ENCODE measurements around the gene FAM53C.
"Not testable (repeated sequence)": the region's sequence is repeated elsewhere in the genome, so short reads cannot be mapped to it uniquely, and the experiment has no call there.

The FAM53C gene

DNA sequence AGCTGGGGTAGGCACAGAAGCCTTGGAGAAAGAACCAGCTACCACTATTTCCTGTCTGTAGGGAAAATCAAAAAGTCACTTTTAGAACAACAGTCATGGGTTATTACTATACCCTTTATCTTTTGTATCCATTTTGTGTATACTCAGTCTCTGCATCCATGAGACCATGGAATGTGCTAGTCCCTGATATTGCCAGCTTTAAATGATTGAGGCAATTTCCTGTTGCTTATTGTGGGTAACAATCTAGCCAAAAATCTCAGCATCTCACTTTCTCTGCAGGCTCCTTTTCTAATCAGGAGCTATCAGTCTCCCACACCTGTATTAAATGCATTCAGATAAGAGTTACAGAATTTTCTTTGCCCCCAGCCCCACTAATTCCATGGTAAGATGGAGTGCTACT, 13.5 kb downstream of the FAM53C start:
- no peak for DNase-seq

DNA sequence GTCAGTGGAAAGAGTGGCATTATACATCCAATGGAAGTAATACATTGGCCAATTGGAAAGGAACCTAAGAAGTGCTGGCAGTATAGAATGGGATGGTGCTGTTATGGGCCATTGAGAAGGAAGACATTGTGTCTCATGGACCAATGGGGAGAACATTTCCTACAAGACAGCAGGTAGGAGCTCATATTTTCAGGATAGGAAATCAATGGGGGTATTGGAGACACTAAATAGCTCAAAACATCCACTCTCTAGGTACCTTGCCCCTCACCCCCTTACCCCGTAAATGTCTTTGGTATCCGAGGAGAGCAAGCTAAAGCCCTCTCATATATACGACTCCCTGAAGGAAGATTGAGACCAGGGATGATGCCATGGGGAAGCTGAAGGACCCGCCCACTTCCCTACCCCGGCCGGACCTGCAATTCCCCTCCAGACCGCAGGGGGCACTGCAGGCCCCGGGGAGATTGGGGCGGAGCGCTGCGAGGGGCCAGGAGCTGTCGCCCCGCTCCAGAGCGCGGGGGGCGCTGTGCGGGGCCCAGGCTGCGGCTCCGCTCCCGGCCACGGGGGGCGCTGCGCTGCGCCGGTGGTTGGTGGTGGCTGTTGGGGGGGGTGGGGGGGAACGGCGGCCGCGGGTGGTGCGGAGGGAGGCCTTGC, 14.1 kb downstream of the FAM53C start, which contains the start of gene KDM3B:
Gene KDM3B (plus strand): TSS at position 615 of the 651 bp plus-strand sequence. CDS start 111 bp downstream, outside the sequence.
- DNase-seq, result peak; percentile 84

DNA sequence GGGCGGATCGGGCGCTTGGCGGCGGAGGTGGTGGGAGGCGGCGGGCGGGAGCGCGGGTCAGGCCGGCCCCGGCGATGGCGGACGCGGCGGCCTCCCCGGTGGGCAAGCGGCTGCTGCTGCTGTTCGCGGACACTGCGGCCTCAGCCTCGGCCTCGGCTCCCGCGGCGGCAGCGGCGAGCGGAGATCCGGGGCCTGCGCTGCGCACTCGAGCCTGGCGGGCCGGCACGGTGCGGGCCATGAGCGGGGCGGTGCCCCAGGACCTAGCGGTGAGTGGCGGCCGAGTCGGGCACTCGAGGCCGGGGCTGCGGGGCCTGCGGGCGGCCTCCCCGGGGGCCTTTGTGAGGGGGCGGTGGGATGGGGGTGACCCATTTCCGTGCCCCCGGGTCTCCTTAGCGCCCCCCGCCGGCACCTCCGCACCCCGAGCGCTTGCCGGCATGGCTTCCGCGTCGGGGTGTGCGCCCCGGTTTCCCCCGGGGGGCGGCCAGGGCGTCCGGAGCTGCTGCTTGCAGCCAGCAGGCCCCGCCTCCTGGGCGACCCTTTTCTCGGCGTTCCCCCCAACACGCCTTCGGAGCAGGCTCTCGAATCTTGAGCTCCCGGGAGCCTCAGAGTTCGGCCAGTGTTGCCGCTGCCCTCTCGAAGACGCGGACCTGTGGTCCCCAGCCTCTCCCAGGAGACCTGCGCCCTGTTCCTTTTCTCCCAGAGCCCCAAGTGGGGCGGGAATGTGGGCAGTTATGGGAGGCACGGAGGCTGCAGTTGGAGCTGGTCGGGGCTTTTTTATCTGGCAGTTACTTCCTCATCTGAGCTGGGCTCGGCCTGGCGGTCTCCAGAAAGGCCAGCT, 14.9 kb downstream of the FAM53C start:
- DNase-seq, result peak; percentile 69

DNA sequence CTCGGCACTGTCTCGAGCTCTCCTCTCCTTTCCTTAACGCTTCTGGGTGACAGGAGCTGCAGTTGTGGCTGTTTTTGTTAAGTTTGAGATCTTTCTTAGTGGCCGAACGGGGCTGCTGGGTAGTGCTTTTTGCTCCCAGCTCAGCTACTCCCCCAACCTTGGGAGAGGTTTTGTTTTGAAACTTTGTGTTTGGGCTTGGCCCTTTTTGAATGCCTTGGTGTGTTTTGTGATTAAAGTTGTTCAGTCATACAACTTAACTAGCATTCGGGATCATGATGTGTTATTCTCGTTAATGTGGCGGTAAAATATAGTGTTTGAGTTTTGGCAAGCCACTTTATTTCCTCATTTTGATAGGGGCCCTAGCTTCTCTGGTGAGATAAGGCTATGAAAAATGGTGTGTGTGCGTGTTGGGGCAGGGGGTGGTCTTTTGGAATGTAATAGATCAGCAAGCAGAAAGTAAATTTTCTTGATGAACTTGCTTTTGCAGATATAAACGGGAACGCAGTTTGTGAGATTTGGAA, 15.6 kb downstream of the FAM53C start:
- no peak for DNase-seq

DNA sequence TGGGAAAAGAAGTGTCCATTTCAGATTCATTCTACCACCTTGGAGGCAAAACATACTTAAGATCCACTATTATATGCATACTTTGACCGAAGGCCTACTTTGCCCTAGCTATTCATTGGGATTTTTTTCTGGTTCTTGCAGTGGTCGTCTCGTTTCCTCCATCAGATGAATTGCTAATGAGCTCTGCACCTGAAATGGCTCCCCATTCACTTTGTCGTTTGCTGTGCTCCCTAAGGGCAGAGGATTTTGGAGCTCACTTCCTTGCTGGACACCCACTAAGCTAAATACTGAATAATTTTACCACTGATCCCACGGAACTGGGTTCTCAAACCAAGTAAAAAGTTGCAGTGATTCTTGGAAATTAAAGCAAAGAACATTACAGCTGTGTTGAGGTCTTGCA, 16.3 kb downstream of the FAM53C start:
- DNase-seq, result no peak

DNA sequence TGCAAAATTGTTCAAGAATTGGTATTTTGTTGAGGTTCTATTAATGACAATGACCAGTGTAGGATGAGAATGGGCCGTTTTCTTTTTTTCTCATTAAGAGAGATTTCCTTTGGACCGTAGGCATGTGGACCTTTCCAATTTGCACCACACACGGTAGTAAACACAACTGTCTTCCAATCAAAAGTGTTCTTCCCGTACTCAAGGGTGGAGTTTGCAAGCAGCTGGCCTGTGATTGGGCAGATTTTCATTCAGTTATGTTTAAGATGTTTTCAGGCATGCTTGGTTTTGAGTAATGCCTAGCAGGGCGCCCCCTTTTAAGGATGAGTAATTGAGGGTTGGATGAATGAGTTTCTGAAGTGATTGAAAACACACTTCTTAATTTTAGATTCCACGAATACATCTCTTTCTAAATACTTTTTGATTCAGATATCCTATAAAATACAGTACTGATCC, 16.9 kb downstream of the FAM53C start:
- peak; percentile 36 for DNase-seq

DNA sequence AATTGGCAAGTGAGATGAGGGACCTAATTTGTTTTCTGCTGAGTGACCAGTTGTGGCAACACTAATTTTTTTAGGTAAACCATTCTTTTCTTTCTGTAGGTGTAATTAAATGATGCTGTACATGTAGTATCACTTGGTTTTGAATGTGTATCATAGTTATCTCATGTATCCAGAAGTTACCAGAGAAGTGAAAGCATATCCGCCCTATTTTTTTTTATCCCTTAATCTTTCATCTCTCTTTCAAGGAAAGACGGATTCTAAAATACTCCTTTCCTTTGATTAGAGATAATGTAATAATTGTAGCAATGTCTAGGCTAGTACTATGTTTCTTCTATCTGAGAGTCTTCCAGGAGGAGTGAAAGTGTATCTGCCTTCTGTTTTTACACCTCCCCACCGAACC, 21.6 kb downstream of the FAM53C start:
- DNase-seq, result no peak

DNA sequence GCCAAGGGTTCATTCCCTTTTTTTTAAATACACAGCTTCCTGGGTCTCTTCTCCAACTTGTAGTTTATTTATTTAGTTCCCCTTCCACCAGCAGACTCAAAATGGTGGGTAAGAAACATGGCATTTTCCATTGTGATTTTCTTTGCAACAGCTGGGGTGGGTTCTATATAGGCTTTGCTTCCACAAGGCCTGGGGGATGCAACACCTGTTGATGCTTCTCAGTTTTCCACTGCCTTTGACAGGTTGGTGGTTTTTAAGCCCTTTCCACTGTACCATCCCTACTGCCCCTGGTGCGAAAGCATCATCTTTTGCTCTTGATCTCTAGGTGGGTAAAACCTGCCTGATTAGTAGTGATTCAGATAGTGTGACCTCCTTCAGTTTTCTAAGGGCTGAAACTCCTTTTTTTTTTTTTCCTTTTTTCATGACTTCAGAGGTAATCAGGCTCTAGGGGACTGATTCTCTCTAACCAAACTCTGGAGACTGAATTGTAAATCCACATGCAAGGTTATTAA, 22.9 kb downstream of the FAM53C start:
- no peak for DNase-seq

DNA sequence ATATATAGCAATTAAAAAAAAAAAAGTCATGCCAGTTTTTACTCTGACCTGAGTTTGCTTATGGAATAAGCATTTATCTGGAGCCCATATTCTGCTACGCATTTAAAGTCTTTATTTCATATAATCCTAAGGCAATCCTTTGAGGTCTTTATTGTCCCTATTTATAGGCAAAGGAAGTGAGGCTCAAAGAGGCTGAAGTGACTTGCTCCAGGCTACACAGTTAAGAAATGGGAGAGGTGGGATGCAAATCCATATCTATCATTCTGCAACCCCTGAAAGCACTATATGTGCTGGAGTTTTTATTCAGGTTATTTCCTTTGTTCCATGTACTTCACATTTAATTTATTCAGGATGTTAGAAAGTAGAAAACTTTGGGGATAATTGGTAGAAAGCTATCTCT, 26.5 kb downstream of the FAM53C start:
- no peak for DNase-seq

DNA sequence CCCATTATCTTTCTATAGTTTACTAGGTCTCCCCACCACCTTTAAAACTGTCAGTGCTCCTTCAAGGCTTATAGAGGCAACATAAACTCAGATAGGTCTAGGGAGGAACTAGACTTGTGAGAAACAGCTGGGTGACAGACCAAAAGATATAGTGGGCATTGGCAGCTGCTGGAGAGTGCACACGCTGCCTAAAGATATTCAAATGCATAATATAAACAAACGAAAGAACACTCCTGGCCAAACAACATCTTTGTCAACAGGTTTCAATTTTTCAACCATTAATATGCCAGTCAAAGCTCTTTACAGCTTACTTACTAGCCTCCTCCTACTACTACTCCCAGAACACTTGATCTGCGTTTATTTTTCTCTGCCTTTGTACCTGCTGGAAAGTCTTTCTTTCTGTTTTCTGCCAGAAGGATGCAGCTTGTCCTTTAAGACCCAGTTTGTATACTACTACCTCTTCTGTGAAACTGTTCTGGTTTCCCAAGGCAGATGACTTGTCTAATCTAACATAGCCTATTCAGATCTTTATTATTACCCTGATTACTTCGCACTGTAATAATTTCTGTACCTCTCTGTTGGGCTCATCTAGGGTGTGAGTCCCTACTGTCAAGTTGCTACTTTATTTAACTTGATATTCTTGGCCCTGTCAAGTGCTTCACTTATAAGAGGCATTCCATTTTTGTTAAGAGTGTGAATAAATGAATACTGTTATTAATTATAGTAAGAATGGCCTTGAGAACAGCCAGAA, 28.7 kb downstream of the FAM53C start:
- no peak for DNase-seq

DNA sequence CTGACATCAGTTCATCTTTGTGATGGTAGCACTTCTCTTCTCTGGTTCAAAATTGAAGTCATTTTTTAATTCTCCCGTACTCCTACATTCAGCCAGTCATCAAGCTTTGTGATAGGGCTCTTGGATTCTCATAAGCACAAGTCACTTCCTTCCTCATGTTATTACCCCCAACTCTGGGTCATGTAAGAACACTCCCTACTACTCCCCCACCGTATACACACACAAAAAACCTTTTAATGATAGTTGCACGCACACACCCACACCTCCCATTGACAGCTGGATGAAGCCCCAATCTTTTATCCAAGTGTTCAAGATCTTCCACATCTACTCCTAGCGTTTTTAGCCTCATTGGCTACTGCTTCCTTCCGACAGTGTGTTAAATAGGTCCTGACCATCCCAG, 31.2 kb downstream of the FAM53C start:
- no peak for DNase-seq

DNA sequence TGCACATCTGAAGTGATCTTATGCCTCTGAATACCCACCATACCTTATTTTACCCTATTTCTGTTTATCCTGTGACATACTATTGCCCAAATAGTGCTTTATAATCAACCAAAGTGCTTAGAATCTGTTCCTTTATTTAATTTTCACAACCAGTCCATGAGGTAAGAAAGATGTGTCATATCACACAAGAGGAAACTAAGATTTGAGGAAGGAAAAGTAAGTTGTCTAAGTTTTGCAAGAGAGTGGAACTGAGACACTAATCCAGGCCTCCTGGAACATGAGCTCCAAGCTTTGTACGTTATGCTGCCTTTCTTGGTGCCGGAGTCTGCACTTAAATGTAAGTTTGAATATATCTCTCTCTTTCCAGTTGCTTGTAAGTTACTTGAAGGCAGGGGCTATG, 31.6 kb downstream of the FAM53C start:
- DNase-seq, result no peak

DNA sequence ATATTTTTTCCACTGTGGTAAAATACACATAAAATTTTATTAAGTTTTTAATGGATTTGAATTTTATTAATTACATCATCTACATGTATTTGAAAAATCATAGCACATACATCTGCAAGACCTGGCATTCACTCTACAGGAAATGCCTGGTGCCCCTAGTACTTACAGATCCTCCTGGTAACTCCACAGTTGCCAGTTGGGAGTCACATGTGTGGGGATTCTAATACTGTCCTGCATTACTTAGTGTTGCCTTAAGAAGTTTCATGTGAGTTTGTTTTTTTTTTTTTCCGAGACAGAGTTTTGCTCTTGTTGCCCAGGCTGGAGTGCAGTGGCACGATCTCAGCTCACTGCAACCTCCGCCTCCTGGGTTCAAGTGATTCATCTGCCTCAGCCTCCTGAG, 32.5 kb downstream of the FAM53C start:
- no peak for DNase-seq

DNA sequence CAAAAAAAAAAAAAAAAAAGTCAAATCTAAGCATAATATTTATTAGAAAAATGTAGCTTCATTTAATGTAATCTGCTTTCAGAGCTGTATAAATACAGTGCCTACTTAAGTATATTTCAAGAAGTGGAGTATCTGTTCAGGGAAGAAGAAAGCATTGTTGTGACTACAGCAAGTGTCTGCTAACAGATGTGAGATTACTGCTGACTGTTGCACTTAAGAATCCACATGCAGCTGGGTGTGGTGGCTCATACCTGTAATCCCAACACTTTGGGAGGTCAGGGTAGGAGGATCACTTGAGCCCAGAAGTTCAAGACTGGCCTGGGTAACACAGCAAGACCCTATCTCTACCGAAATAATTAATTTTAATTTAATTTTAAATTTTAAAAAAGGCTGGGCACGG, 33.4 kb downstream of the FAM53C start:
- no peak for DNase-seq

DNA sequence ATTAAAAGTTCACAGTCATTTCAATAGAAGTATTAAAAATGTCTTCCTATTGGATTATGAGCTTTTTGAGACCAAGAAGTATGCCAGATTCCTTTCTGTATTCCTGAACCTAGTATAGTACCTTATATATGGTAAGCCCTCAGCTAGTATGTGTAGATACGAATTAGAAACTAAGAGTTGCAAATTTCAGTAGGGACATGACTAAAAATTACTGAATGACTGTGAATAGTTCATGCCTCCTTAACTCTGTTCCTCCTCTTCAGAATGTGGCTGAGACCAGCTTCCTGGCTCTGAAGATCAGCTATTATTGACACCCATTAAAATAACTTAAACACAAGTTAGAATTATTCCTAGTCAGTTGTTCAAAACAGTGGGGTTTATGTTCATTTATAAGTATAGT, 34.2 kb downstream of the FAM53C start:
- DNase-seq, result no peak

DNA sequence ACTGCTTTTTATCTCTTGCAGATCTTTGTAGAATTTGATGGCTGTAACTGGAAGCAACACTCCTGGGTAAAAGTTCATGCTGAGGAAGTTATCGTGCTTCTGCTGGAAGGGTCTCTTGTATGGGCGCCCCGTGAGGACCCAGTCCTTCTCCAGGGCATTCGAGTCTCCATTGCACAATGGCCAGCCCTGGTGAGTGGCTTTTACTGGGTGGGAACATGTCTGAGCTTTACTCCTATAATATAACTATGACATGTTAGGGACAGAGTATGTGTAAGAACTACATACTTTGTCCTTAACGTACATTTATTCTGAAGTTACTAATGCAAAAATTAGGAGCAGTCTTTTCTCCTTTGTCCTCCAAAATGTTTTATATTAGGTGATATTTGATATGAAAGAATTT, 34.6 kb downstream of the FAM53C start:
- no peak for DNase-seq

DNA sequence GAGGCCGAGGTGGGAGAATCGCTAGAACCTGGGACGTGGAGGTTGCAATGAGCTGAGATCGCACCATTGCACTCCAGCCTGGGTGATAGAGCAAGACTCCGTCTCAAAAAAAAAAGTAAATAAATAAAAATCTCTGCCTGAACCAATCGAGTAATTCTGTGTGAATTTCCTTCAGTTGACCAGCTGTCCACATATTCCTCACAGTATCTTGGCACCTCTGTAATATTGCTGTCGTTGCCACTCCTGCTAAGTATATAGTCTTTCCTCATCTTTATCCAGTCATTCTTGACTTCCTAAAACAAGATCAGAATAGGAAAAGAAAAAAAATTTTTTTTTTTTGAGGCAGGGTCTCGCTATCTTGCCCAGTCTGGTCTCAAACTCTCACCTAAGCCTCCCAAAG, 44.3 kb downstream of the FAM53C start:
- DNase-seq, result no peak

DNA sequence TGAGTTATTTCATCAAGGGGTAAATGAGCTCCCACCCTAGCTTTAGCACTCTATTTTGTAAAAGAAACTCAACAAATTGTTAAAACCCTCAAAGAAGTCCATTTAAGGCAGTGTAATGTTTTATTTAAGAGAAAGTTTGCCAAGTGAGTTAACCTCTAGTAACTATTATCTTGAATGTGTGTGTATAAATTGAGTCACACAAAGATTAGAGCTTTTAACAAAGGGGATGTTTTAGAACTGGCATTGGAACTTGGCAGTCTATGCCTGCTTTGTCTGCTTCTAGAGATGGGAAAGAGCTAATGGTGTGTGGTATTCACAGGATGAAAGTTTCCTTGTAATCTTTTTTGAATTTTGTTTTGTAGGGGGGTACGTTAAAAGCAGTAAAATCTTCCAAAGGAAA, 47.6 kb downstream of the FAM53C start:
- DNase-seq, result no peak

DNA sequence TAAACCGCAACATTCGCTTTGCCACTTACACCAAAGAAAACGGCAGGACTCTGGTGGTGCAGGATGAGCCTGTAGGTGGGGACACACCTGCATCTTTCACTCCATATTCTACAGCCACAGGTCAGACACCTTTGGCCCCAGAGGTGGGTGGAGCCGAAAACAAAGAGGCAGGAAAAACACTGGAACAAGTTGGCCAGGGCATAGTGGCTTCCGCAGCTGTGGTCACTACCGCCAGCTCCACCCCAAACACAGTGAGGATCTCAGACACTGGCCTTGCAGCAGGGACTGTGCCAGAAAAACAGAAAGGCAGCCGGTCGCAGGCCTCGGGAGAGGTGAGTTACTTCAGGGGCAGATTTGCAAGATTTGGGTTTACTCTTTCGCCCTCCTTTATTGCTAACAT, 48.2 kb downstream of the FAM53C start:
- no peak for DNase-seq

DNA sequence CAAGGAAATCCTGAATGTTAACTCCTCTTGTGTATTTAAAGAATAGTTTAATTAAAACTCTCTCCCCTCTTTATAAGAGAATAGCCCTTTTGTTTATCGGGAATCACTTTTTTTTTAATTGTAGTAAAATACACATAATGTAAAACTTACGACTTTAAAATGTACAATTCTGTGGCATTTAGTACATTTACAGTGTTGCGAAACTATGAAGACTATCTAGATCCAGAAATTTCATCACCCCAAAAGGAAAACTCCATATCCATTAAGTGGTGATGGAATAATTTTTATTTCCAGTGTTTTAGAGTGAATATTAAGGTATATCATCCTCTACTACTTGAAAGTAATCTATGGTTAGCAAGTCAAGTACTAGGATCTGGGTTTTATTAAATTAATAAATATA, 51.3 kb downstream of the FAM53C start:
- DNase-seq, result no peak

DNA sequence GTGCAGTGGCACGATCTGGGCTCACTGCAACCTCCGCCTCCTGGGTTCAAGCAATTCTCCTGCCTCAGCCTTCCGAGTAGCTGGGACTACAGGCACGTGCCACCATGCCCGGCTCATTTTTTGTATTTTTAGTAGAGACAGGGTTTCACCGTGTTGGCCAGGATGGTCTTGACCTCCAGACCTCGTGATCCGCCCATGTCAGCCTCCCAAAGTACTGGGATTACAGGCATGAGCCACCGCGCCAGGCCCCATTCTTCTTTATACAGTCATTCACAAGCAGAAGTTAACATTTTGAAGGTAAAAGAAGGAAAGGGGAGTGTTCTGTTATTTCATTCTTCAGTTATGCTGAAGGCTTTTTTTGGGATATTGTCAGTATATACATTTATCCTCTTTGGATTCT, 51.8 kb downstream of the FAM53C start:
- not testable (repeated sequence) for DNase-seq

DNA sequence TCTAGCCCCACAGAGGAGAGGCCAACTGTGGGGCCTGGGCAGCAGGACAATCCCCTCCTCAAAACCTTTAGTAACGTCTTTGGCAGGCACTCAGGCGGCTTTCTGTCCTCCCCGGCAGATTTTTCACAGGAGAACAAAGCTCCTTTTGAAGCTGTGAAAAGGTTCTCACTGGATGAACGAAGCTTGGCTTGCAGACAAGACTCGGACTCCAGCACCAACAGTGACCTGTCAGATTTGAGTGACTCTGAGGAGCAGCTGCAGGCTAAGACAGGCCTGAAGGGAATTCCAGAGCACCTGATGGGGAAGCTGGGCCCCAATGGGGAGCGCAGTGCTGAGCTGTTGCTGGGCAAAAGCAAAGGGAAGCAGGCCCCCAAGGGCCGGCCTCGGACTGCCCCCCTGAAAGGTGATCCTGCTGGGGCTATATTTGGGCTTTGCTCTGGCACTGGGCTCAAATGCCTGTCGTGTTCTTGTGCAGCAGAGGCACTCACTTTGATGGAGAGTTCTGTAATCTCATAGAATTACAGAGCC, 53.9 kb downstream of the FAM53C start:
- no peak for DNase-seq

All from T1000 (cell line).